Non-pigmented ciliary epithelial cell (primary cell): ENCODE results near the gene HDAC4.

Experiments used
- DNase-seq: peaks from one replicate; pipeline ENCODE4 v3.0.0-alpha.2; 2010; ENCODE audit warnings: low read depth

The HDAC4 gene

DNA sequence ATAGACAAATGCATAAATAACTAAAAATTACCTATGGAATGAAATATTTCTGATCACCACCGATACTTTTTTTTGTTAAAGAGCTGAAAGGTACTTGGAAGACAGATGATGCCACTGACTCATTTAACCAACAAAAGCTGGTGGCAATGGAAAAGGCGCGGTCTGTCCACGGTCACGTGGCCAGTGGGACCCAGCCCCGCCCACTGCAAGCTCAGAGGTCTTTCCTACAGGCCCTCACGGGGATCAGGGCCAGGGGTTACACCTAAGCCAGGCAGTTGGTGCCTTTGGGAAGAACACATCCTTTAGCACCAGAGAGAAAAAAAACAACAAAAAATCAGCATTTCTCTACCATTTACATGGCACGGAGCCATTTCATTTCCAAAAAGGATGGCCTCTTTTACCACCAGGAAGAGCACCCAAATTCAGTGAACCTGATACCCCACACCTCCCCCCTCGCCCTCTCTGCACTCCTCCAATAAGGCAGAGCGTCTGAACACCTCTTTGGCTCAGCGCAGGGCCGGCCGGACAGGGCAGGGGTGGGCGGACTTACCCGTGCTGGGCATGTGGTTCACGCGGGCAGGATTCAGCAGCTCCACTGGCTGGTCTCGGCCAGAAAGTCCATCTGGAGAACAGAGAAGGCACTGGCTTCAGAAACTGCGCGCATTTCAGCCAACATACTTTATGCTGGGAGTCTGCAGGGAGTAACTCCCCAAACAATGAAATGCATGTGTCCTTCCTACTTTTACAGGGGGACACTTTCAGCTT is 164.6 kb downstream of the HDAC4 start:
- DNase-seq: no peak

- no peak for DNase-seq
These were observed 165.5 kb downstream of the HDAC4 start for GRCh38 chr2:239235311-239235710.

GRCh38 chr2:239234191-239235175 is 166.3 kb downstream of the HDAC4 start:
- DNase-seq: no peak

GRCh38 chr2:239233576-239233975 is 167.2 kb downstream of the HDAC4 start:
- DNase-seq: no peak

DNA sequence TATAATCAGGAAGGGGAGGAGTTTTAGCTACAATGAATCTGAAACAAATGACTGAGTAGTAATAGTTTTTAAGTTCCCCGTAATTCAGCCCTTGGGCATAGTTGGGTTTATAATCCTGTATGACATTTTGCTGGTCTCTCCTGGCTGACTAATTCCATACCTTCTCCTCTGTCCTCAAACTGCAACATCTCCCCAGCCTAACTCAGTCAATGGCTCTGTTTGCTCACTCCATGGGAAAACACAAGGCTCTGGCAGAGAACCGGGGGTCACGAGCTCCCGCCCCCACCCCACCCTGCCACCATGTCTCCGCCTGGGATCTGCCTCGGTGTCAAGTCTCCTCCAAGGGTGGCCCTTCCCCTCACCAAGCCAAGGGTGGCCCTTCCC is 168.6 kb downstream of the HDAC4 start:
- no peak for DNase-seq

DNA sequence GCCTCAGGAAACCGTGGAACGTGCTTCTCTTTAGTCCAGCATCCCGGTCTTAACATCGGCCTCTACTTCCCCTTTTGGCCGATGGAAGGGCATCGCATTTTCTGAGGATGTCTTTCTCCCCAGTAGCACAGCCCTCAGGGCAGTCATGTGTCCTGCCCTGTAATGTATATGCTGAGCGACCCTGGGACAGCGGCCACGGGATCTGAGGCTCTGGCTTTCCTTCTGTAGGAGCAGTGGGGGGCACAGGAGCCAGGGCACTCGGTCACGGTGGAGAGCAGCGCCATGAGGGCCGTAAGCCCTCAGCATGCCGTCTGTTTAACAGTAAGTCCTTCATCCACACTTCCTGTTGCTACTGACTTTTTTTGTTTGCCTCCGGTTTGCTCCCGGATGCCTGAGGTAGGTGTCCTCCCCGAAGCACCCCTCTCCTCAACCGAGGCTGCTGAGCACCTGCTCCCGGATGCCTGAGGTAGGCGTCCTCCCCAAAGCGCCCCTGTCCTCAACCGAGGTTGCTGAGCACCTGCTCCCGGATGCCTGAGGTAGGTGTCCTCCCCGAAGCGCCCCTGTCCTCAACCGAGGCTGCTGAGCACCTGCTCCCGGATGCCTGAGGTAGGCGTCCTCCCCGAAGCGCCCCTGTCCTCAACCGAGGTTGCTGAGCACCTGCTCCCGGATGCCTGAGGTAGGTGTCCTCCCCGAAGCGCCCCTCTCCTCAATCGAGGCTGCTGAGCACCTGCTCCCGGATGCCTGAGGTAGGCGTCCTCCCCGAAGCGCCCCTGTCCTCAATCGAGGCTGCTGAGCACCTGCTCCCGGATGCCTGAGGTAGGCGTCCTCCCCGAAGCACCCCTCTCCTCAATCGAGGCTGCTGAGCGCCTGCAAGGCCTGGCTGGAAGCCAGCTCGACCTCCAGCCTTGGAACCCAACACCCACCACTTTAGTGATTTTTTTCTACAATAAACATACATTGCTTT is 169.3 kb downstream of the HDAC4 start:
- DNase-seq: no peak

- no peak for DNase-seq
These were observed 170.3 kb downstream of the HDAC4 start for GRCh38 chr2:239230318-239231052.

DNA sequence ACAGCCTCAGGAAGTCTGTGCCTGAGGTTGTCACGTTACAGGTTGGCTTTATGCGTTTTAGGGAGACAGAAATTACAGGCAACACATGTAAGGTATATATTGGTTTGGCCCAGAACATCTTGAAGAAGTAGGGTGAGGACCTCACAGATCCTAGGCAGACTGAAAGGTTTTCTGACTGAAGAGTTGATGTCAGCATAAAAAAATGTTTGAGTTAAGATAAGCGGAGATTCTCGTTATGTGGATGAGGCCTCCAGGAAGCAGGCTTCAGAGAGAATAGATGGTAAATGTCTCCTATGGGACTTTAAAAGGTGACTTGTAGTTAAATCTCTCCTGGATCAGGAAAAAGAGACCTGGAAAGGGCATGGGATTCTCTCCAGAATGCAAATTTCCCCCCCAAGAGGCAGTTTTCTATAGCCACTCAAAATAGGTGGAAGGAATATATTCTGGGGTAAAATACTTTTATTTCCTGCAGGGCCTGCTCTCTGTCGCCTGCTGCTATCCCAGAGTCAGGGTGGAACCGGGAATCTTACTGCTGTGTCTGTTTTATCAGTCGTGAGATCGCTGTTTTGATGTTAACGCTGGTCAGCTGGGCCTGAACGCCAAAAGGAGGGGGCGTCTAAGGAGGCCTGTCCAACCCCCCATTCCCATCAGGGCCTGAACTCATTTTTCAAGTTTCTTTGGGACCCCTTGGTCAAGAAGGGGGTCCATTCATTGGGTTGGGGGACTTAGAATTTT is 171.1 kb downstream of the HDAC4 start:
- no peak for DNase-seq

DNA sequence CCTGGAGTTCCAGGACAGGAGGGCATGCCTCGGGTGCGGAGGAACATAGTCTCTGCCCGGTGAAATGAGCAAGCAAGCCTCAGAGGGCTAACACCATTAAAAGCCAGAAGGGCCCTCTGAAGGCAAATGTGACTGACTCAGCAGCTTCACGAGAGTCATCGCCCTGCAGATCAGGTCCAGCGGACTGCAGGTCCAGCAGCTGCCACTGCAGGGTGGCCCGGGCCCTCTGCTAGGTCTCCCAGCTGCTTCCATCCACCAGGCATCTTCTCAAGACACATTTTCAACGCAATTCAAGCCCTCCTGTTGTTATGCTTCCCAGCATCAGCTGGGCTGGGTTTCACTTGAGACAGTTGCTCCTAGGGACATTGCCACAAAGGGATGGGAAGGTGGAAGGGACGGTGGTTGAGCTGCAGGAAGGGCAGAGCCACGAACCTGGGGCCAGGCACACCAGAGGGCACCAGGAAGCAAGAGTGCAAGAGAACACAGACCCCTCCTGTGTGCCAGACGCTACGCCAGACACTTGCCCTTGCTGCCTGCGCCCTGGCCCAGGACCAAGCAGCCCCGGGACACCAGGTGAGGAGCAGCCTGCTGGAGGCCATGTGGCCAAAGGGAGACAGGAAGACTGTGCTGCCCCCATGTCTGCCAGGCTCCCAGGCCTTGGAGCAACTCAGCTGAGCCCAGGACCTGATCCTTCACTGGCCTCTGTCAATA is 173.0 kb downstream of the HDAC4 start:
- DNase-seq: no peak

GRCh38 chr2:239226677-239227581 is 173.9 kb downstream of the HDAC4 start:
- DNase-seq: no peak

DNA sequence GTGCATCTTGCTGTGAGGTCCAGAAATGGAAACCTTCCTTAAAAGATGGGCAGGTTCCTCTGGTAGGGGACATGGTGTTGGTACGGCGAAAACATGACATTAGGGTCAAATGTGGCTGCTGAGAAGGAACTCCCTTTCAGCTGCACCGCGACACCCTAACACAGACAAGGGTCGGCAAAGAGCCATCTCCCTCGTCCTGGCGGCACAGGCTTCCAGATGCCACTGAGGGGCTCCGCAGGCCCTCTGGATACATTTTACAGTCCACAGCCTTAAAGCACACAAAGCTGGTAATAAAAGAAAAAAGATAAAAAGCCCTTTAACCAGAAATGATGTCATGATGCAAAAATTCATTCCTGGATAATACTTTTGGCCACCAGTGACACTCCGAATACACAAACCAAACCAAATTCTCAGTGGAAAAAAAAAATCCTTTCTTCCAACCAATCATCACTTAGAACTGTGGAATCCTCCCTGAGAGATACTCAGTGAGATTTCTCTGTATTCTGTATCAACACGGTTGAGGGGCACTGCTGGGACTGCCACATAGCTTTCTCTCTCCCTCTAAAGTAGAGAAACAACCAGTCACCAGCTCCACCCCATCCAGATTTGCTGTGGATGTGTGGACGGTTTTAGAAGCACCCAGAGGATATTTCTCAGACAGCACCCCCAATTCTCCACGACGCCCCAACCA is 174.8 kb downstream of the HDAC4 start:
- DNase-seq: peak; percentile 47

DNA sequence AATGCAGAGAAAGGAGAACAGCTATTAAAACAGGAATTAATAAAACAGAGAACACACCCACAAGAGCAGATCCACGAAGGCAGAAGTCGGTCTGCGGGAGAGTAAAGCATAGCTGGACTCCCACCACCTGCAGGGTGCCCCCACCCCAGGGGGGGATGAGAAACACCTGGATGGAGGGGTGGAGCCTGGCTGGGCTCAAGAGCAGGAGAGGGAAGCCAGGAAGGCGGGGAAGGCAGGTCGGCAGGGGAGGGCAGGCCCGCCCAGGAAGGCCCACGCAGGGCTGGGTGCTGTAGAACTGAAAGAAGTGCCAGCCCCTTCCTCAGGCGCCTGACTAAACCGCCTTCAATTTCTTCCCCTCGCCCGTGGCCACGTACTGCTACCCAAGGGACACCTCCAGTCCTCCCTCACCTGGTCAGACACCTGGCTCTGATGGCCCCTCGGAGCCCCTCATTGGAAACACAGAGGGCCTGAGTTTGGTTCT is 175.4 kb downstream of the HDAC4 start:
- no peak for DNase-seq

- DNase-seq: no peak
These were observed 175.9 kb downstream of the HDAC4 start for GRCh38 chr2:239224955-239225354.

GRCh38 chr2:239224199-239224570 is 176.6 kb downstream of the HDAC4 start:
- no peak for DNase-seq

DNA sequence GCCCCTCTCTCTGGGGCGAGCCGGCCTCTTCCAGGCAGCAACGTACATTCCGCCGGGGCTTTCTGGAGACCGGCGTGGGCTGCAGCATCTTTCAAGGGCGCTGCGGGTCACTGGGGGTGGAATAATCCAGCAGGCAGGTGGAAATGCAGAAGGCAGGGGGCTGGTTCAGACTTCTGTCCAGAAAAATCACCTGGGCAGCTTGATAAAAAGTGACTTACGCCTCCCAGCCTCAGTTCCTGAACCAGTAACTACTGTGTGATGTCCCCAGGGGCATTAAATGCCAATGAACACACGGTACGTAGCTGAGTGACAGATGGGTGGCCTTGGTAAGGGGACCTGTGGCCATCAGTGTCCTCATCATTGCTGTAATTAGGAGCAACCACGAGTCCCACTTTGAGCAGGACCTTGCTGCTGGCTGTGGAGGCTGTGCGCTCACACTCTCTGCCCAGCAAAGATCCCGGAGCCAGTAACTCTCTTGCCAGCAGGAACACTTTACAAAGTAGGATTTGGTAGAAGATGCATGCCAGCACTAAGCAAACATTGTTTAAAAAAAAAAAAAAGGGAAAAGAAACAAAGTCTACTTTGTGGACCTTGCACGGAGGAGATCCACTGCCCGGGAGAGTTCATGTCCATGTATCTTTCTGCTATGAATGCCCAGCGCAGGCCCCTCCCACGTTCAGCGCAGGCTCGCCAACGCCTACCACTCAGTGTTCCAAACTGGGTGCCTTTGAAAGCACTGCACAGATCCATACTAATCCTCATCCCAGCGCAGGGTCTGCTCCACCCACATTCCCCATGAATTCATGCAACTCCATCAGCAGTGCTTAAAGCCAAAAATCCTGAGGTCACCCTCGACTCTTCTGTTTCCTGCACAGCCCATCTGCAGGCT is 177.3 kb downstream of the HDAC4 start:
- no peak for DNase-seq

DNA sequence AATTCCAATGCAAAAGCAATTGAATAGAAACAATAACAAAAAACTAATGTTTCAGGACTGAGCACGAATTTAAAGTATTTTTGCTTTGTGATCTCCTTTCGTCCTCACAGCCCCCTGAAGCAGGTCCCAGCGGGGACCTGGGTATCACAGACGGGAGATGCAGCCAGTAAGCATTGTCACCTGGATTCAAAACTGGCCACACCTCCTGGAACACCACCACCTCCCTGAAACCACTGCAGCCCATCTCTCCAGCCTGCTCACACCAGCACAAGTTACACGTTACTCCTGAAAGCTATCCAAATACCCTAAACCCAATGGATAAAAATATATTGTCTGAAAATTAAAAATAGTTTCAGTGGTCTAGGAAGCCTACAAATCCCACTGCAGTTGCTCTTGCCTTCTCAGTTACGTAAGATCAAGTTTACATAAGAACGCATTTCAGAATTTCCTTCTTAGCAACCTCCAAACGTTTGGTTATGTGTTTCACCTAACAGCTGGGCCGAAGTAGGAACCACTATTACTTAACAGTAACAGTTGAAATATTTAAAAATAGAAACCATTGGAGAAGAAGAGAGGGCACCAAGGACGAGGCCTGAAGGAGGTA is 178.0 kb downstream of the HDAC4 start:
- no peak for DNase-seq

DNA sequence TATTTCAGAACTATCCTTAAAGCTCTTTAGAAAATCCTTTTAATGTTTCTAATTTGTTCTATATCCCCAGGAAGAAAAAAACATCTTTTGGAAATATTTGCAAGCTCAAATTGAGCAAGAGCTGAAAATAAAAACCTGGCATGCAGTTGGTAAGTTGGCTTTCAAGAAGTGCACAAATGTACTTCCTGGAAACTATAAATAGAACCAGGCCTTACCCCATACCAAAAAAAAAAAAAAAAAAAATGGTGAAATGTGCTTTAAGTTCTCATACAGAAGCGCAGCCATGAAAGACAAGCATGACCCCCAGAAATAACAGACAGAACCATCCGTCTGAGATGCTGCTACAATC is 178.5 kb downstream of the HDAC4 start:
- DNase-seq: no peak
